Upper lobe of left lung (tissue), 4 donors: ENCODE data around the gene NSD1.

Source experiments
- CTCF ChIP-seq, 6 experiments: fragments of 450-650 bp in 4 of 6; fragments of 200-600 bp in 2 of 6; sonication (generic) in 2 of 6; IDR thresholded peaks; one replicate each; pipeline ENCODE4 v1.5.1; 2016 to 2019; ENCODE audit warnings: antibody characterized with exemption in 6 of 6
- EP300 ChIP-seq, 4 donors: sonication (generic); formaldehyde crosslinking; IDR thresholded peaks; one replicate each; pipeline ENCODE4 v1.5.1; 2017; ENCODE audit warnings: antibody characterized with exemption in 4 of 4, control low read depth in 2 of 4
- POLR2A ChIP-seq, 4 donors: fragments of 450-650 bp; IDR thresholded peaks; one replicate each; pipeline ENCODE4 v1.5.1; 2016 to 2017; ENCODE audit warnings: antibody characterized with exemption in 4 of 4, mild to moderate bottlenecking in 2 of 4
- POLR2AphosphoS5 ChIP-seq, 2 donors: sonication (generic); formaldehyde crosslinking; IDR thresholded peaks; one replicate each; pipeline ENCODE4 v1.5.1; 2017; ENCODE audit warnings: antibody characterized with exemption in 2 of 2

- TF ChIP-seq CTCF (IDR thresholded peaks at IDR 0.05) (no peak), POLR2AphosphoS5 (IDR thresholded peaks at IDR 0.05) (no peak), POLR2A (IDR thresholded peaks at IDR 0.05) (no peak), EP300 (IDR thresholded peaks at IDR 0.05) (no peak)
These were observed 7.9 kb downstream of the NSD1 start for GRCh38 chr5:177141496-177141895.
